Natural killer cell treated with Interleukin-12 subunit alpha and Interleukin-12 subunit beta and Interleukin-15 and Interleukin-18, amount 100 ng/mL, for 72 hours (primary cell): ENCODE results near the gene GRIK4. TPM values are rescaled to one million over a fixed set of nuclear protein-coding genes. Genes with fewer than 3 reads are reported as not detected.
A peak's percentile ranks its signal among the peaks of the same experiment; 100 is the strongest.

ENCODE experiments used
- ATAC-seq, 2 donors: fragments of 150-1000 bp; cut with Tn5 transposase in 1 of 2; sonication (Bioruptor Pico), chemical (Tn5 transposase) in 1 of 2; 2 replicates each; pipeline ENCODE4 v1.10.0; 2021
- DNase-seq: peaks from one replicate; pipeline ENCODE4 v3.0.0; 2022; ENCODE audit warnings: low spot score
- H3K27ac Mint-ChIP-seq, 2 donors: 1 replicate in 1 of 2; 2 replicates in 1 of 2; pipeline ENCODE4 v1.8.0; 2022; ENCODE audit warnings: mixed read lengths in 2 of 2, mild to moderate bottlenecking in 1 of 2, moderate library complexity in 1 of 2
- H3K27me3 Mint-ChIP-seq, 2 donors: 1 replicate in 1 of 2; 2 replicates in 1 of 2; pipeline ENCODE4 v1.8.0; 2022; ENCODE audit warnings: mixed read lengths in 2 of 2
- H3K36me3 Mint-ChIP-seq: one replicate; pipeline ENCODE4 v1.8.0; 2022; ENCODE audit warnings: mixed read lengths
- H3K4me1 Mint-ChIP-seq, 2 donors: 1 replicate in 1 of 2; 2 replicates in 1 of 2; pipeline ENCODE4 v1.8.0; 2022; ENCODE audit warnings: low read depth in 2 of 2, mixed read lengths in 2 of 2, mild to moderate bottlenecking in 1 of 2
- H3K4me3 Mint-ChIP-seq: one replicate; pipeline ENCODE4 v1.8.0; 2022; ENCODE audit warnings: mixed read lengths
- H3K9me3 Mint-ChIP-seq: 2 replicates; pipeline ENCODE4 v1.8.0; 2022; ENCODE audit warnings: mixed read lengths
- total RNA-seq, 2 donors: library from RNA; stranded (reverse); gene quantifications; one replicate each; pipeline ENCODE4 v1.2.3, GENCODE V29; 2022

Gene GRIK4
- total RNA-seq, 2 donors from 2014 or later: 1.4 to 1.8 TPM

GRCh38 chr11:120912504-120912903, 401.0 kb downstream of the GRIK4 start:
- Mint-ChIP-seq H3K27me3 (peaks cover 0 to 2% of the 10 kb centered on the region in 2 donors), H3K9me3 (peaks cover 3% of the 10 kb centered on the region), H3K27ac (peak overlapping the region in 1 of 2 donors; percentile 20)

GRCh38 chr11:120912915-120913314, 401.4 kb downstream of the GRIK4 start:
- Mint-ChIP-seq H3K27ac (peak overlapping the region in 1 of 2 donors; percentile 20), H3K27me3 (peaks cover 0 to 2% of the 10 kb centered on the region in 2 donors), H3K4me1 (peaks cover 46 to 52% of the 10 kb centered on the region in 2 donors), H3K9me3 (peaks cover 3% of the 10 kb centered on the region), H3K4me3 (peak overlapping the region; percentile 9), H3K36me3 (peaks cover 13% of the 10 kb centered on the region)
- DNase-seq (no peak), ATAC-seq (no peak)

More at GRCh38 chr11:120912504-120912903, 401.0 kb downstream of the GRIK4 start:
- Mint-ChIP-seq H3K4me3 (peak overlapping the region; percentile 9), H3K36me3 (peaks cover 13% of the 10 kb centered on the region), H3K4me1 (peaks cover 47 to 51% of the 10 kb centered on the region in 2 donors)
- DNase-seq: no peak
- ATAC-seq: no peak

GRCh38 chr11:120914021-120914420, 402.5 kb downstream of the GRIK4 start:
- DNase-seq (no peak), ATAC-seq (no peak)
- Mint-ChIP-seq H3K27me3 (peaks cover 0 to 2% of the 10 kb centered on the region in 2 donors), H3K4me1 (peaks cover 41 to 48% of the 10 kb centered on the region in 2 donors), H3K9me3 (peaks cover 3% of the 10 kb centered on the region), H3K4me3 (no peak overlapping the region), H3K36me3 (peaks cover 13% of the 10 kb centered on the region), H3K27ac (peak overlapping the region in 1 of 2 donors; percentile 67)

- Mint-ChIP-seq H3K9me3 (peaks cover 3% of the 10 kb centered on the region), H3K27me3 (peaks cover 0 to 2% of the 10 kb centered on the region in 2 donors), H3K4me1 (peaks cover 36 to 42% of the 10 kb centered on the region in 2 donors), H3K36me3 (peaks cover 13% of the 10 kb centered on the region), H3K27ac (peak overlapping the region in 1 of 2 donors; percentile 67), H3K4me3 (no peak overlapping the region)
- ATAC-seq (no peak), DNase-seq (no peak)
Measured at GRCh38 chr11:120914601-120915000, 403.1 kb downstream of the GRIK4 start.

GRCh38 chr11:120917559-120918239, 406.2 kb downstream of the GRIK4 start:
- Mint-ChIP-seq H3K4me3 (no peak overlapping the region), H3K4me1 (peaks cover 11 to 23% of the 10 kb centered on the region in 2 donors), H3K27ac (peak overlapping the region in 1 of 2 donors; percentile 20), H3K27me3 (peaks cover 0 to 2% of the 10 kb centered on the region in 2 donors), H3K36me3 (no peaks in the 10 kb centered on the region), H3K9me3 (no peaks in the 10 kb centered on the region)
- DNase-seq: no peak
- ATAC-seq: no peak

DNA sequence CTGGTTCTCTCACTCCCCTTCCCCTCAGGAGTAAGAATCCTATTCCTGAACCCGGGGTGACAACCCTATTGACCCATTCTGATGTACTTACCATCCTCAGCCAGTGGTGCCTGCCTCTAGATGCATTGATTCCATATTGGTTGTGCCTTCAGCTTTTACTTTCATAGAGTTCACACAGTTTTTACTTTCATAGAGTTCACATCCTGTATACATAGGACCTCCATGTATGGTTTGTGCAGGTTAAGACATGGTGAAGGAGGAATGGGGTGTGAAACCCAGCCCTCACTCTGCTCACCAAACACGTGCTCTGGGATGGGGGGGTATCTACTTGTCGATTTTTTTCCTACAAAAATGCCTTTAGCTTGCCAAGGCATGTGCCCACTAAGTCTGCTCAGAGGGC, 406.7 kb downstream of the GRIK4 start:
- DNase-seq (peak; percentile 34), ATAC-seq (peak in 1 of 2 donors; percentile 18)
- no peak overlapping the region for H3K4me3 Mint-ChIP-seq
- H3K27ac Mint-ChIP-seq: peak overlapping the region in 1 of 2 donors; percentile 20
- no peaks in the 10 kb centered on the region for H3K9me3 Mint-ChIP-seq
- H3K4me1 Mint-ChIP-seq: peaks cover 10 to 21% of the 10 kb centered on the region in 2 donors
- no peaks in the 10 kb centered on the region for H3K36me3 Mint-ChIP-seq
- peaks cover 0 to 2% of the 10 kb centered on the region in 2 donors for H3K27me3 Mint-ChIP-seq

DNA sequence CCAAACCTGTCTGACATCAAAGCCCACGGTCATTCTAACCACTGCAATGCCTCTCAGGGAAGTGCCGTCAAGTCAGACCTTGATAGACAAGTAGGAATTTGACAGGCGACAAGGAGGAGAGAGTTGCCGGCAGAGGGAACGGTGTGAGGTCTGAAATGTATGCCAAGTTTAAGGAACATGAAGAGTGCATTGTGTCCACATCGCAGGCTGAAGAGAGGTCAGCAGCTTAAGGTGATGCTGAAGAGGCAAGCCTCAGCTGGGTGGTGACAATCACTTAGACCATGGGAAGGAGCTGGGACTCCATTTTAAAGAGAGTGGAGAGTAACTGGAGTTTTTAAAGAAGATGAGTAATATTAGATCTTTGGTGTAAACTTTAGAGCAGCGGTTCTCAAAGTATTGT, 407.5 kb downstream of the GRIK4 start:
- Mint-ChIP-seq H3K4me1 (peaks cover 10 to 21% of the 10 kb centered on the region in 2 donors), H3K27me3 (peaks cover 0 to 2% of the 10 kb centered on the region in 2 donors), H3K9me3 (no peaks in the 10 kb centered on the region), H3K36me3 (no peaks in the 10 kb centered on the region), H3K4me3 (no peak overlapping the region), H3K27ac (peak overlapping the region in 1 of 2 donors; percentile 25)
- DNase-seq (no peak), ATAC-seq (no peak)

DNA sequence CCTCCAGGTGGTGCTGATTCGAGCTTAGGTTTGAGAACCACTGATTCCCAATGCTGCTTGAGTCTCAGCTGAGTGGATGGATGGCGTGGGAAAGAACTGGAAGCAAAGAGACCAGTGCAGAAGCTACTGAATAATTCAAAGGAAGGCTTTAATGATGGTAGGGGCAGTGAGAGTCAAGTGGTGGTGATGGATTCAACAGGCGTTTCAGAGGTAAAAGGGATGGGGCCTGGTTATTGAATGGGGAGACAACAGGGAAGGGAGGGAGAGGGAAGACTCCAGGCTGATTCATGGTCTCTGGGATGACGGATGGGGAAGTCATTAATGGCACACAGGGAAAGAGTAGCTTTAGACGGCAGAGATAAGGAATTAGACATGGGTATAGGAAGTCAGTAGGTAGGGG, 408.0 kb downstream of the GRIK4 start:
- Mint-ChIP-seq H3K4me3 (no peak overlapping the region), H3K4me1 (peaks cover 10 to 17% of the 10 kb centered on the region in 2 donors), H3K27ac (peak overlapping the region in 1 of 2 donors; percentile 25), H3K9me3 (no peaks in the 10 kb centered on the region), H3K36me3 (no peaks in the 10 kb centered on the region), H3K27me3 (no peaks in the 10 kb centered on the region)
- DNase-seq: no peak
- no peak for ATAC-seq

DNA sequence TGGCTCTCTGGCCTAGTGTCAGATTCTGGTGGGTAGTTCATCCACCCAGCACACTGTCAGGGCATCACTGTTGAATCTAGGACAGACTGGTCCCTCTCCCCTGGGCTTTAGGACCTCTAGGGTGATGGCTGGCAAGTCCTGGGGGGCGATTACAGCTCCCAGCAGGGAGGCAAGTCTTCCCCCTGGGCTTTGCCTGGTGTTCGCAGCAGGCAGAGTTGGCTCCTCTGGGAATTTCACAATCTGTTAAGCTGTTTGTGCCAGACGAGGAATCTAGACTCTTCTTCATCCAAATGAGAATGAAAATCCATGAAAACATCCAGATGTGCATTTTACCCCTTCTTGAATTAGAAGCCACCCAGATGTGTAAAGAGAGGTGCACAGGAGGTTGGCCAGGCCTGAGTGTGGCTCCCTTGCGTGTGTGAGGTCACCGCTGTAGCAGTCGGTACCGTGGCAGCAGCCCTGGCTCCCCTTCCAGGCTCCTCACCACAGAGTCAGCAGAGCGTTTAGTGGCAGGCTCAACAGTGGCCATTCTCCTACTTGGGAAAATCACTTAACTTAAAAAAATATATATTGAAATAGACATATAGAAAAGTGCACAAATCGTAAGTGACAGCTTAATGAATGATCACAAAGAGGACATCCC, 412.4 kb downstream of the GRIK4 start:
- DNase-seq (no peak), ATAC-seq (no peak)
- no peak overlapping the region for H3K27ac Mint-ChIP-seq
- no peaks in the 10 kb centered on the region for H3K36me3 Mint-ChIP-seq
- H3K27me3 Mint-ChIP-seq: no peaks in the 10 kb centered on the region
- no peaks in the 10 kb centered on the region for H3K9me3 Mint-ChIP-seq
- H3K4me1 Mint-ChIP-seq: peaks cover 14 to 20% of the 10 kb centered on the region in 2 donors
- no peak overlapping the region for H3K4me3 Mint-ChIP-seq

GRCh38 chr11:120925944-120926343, 414.4 kb downstream of the GRIK4 start:
- Mint-ChIP-seq H3K36me3 (no peaks in the 10 kb centered on the region), H3K27ac (no peak overlapping the region), H3K4me3 (no peak overlapping the region), H3K9me3 (no peaks in the 10 kb centered on the region), H3K27me3 (no peaks in the 10 kb centered on the region), H3K4me1 (peaks cover 29 to 30% of the 10 kb centered on the region in 2 donors)
- DNase-seq: no peak
- no peak for ATAC-seq

GRCh38 chr11:120928627-120929026, 417.1 kb downstream of the GRIK4 start:
- H3K27ac Mint-ChIP-seq: peak overlapping the region in 1 of 2 donors; percentile 50
- no peak overlapping the region for H3K4me3 Mint-ChIP-seq
- H3K36me3 Mint-ChIP-seq: no peaks in the 10 kb centered on the region
- no peak for ATAC-seq
- H3K9me3 Mint-ChIP-seq: no peaks in the 10 kb centered on the region
- no peaks in the 10 kb centered on the region for H3K27me3 Mint-ChIP-seq
- H3K4me1 Mint-ChIP-seq: peaks cover 32 to 33% of the 10 kb centered on the region in 2 donors
- no peak for DNase-seq

- Mint-ChIP-seq H3K4me3 (no peak overlapping the region), H3K27ac (peak overlapping the region in 1 of 2 donors; percentile 50), H3K27me3 (no peaks in the 10 kb centered on the region), H3K36me3 (no peaks in the 10 kb centered on the region), H3K4me1 (peaks cover 32 to 33% of the 10 kb centered on the region in 2 donors), H3K9me3 (no peaks in the 10 kb centered on the region)
- DNase-seq (no peak), ATAC-seq (no peak)
Measured at GRCh38 chr11:120929090-120929489, 417.5 kb downstream of the GRIK4 start.

DNA sequence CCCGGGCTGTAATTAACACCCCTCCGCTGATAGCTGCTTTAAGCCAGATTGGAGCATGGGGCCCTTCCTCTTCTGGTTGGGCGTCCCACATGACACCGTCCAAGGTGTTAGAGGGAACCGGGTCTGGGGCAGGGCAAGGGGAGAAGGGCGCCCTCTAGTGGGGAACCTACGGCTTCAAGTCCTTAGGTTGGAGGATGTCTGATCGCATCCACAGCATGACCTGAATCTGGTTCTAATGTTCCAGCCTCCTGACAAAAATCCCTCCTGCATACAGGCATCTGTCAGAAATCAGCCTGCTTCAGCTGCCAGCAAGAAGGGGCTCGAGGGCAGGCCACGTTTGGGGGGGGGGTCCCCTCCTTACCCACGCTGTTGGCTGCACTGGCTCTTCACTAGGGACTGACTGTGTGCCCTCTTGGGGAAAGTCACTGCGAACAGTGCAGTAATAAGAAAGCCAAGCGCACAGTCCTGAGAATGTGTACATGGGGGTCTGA, 418.2 kb downstream of the GRIK4 start:
- Mint-ChIP-seq H3K9me3 (no peaks in the 10 kb centered on the region), H3K27ac (no peak overlapping the region), H3K27me3 (peaks cover 0 to under 1% of the 10 kb centered on the region in 2 donors), H3K36me3 (no peaks in the 10 kb centered on the region), H3K4me1 (peaks cover 31 to 32% of the 10 kb centered on the region in 2 donors), H3K4me3 (no peak overlapping the region)
- DNase-seq (peak; percentile 75), ATAC-seq (peak; percentile 82 to 83)
